ENCODE results near the gene NLRP3.

- TF ChIP-seq POLR2A (IDR thresholded peaks at IDR 0.05) (no peak), CTCF (IDR thresholded peaks at IDR 0.05) (no peak), POLR2AphosphoS5 (IDR thresholded peaks at IDR 0.05) (no peak)
These were observed 25.0 kb upstream of the NLRP3 start for GRCh38 chr1:247390996-247391395.

All from upper lobe of left lung (tissue), 4 donors.